Heart left ventricle (tissue), 16 donors: ENCODE results near the gene SLC6A7. TPM values are rescaled to one million over a fixed set of nuclear protein-coding genes. Genes with fewer than 3 reads are reported as not detected.

Source experiments
- ATAC-seq, 4 donors: fragments of 200-7000 bp; cut with Tn5 transposase; one replicate each; pipeline ENCODE4 v1.9.1; 2020 to 2022; ENCODE audit warnings: moderate library complexity in 4 of 4, mild to moderate bottlenecking in 3 of 4, moderate number of reproducible peaks in 1 of 4
- DNase-seq, 5 donors: peaks; one replicate each; pipeline ENCODE4 v3.0.0-alpha.2; 2020
- H3K27ac ChIP-seq, 12 donors: fragments of 200-600 bp; sonication (generic) in 4 of 12; one replicate each; pipeline versions ENCODE4 v1.5.0 to v1.8.0; 2016 to 2022; ENCODE audit warnings: mild to moderate bottlenecking in 2 of 12
- H3K27me3 ChIP-seq, 9 donors: fragments of 200-600 bp; sonication (generic) in 2 of 9; one replicate each; pipeline versions ENCODE4 v1.5.1 to v1.8.0; 2016 to 2022; ENCODE audit warnings: mild to moderate bottlenecking in 3 of 9
- H3K36me3 ChIP-seq, 9 donors: fragments of 200-600 bp; sonication (generic) in 2 of 9; one replicate each; pipeline versions ENCODE4 v1.5.0 to v1.8.0; 2018 to 2022; ENCODE audit warnings: mild to moderate bottlenecking in 2 of 9
- H3K4me1 ChIP-seq, 12 donors: fragments of 200-600 bp; sonication (generic) in 4 of 12; one replicate each; pipeline versions ENCODE4 v1.5.0 to v1.8.0; 2016 to 2022; ENCODE audit warnings: mild to moderate bottlenecking in 3 of 12
- H3K4me3 ChIP-seq, 12 donors: fragments of 200-600 bp; sonication (generic) in 4 of 12; one replicate each; pipeline versions ENCODE4 v1.5.0 to v1.8.0; 2017 to 2022; ENCODE audit warnings: mild to moderate bottlenecking in 9 of 12, moderate library complexity in 4 of 12
- H3K9me3 ChIP-seq, 12 donors: fragments of 200-600 bp; sonication (generic) in 4 of 12; one replicate each; pipeline versions ENCODE4 v1.5.0 to v1.8.0; 2016 to 2022; ENCODE audit warnings: mild to moderate bottlenecking in 1 of 12
- POLR2A ChIP-seq, 2 donors: fragments of 450-650 bp; IDR thresholded peaks; one replicate each; pipeline ENCODE4 v1.6.1; 2017; ENCODE audit warnings: antibody characterized with exemption in 2 of 2, mild to moderate bottlenecking in 2 of 2, moderate library complexity in 2 of 2
- WGBS, 4 donors: extraction: QIAGEN DNeasy Blood & Tissue Kit in 2 of 4; methylation state at CpG; one replicate each; pipeline versions ENCODE4 v1.1.5 to v1.1.7; 2013 to 2018; 5-methylcytosine and 5-hydroxymethylcytosine counted together
- intact Hi-C, 10 donors: fragments of 100-400 bp; cut with DNase I; formaldehyde crosslinking; loops; one replicate each; pipeline versions ENCODE4 v1.11.1 to v1.14.2; 2022
- polyA plus RNA-seq, 2 donors: library from polyadenylated mRNA; stranded (reverse); fragments of 200-250 nt; gene quantifications; one replicate each; pipeline ENCODE4 v1.2.3, GENCODE V29; 2013
- total RNA-seq, 9 donors: library from RNA; depleted of rRNA in 2 of 9; stranded (reverse); fragments of >200 nt in 2 of 9; fragmentation: NEBNext Ultra II Directional in 3 of 9; extraction: Animal tissue kit (Norgen Biotek cat#: 25700) in 3 of 9; gene quantifications; one replicate each; pipeline versions ENCODE4 v1.1.0 to v1.2.4, GENCODE V29; 2016 to 2023
- TF ChIP-seq, protein P1 (sequence below), 12 donors: fragments of 200-600 bp; sonication (generic) in 4 of 12; IDR thresholded peaks; one replicate each; pipeline versions ENCODE4 v1.5.0 to v1.8.0; 2018 to 2022; ENCODE audit warnings: antibody characterized with exemption in 12 of 12, mild to moderate bottlenecking in 5 of 12
- donor health status: ischemic (EF 13 %, LVEDD 7.1; RV severe dilation, severe dysfunction).
- donor health status: healthy with polysubstance abuse.
- donor health status: DM: no; HTN: yes; CAD: no.
- donor health status: DM: no; HTN: no; CAD: no.
- donor health status: ischemic (EF 25% LVEDD 6.9; RV normal size, moderate dysfunction).
- donor health status: ischemic (EF 25% LVEDD 5.7; RV mildly dilated, moderate dysfunction).
- donor health status: healthy.
- donor health status: DM: yes; HTN: yes; CAD: no.
- donor health status: ischemic (EF 35%, LVEDD 5.7; RV mildly dilated, moderate dysfunction).
- donor health status: nonischemic (EF 11% LVEDD 7.7; RV severe dilation, severe dysfunction).
- donor health status: DM: yes; HTN: yes; CAD: no.
- donor health status: PGD.
- donor health status: ischemic (EF 29% LVEDD 5.4; RV normal size, mild dysfunction).
- donor health status: nonischemic (EF 23%, LVEDD 6.1; RV moderate dilation, normal function).

SLC6A7 gene
- total and polyA plus RNA-seq, 11 donors = not detected

DNA sequence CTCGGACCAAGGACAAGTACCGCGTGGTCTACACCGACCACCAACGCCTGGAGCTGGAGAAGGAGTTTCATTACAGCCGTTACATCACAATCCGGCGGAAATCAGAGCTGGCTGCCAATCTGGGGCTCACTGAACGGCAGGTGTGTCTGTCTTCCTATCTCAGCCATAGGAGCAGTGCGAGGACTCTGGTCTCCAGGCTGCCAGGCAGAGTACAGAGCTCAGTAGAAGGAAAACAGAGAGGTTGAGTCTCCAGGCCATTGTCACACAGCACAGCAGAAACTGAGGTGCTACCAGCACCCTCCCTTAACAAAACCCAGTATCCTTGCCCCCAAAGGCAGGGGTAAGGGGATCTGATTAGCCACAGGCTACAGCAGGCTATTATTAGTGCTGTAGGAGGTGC is 7.1 kb upstream of the SLC6A7 start:
- peaks cover 0 to 42% (median 28%) of the 10 kb centered on the region in 12 donors for H3K4me1 ChIP-seq
- 93 to 97% (median 95%) methylated on average over 10 of the region's 10 CpGs for WGBS, 4 donors
- intact Hi-C loops = no loop called here
- no peaks in the 10 kb centered on the region for H3K27me3 ChIP-seq
- no peak overlapping the region for H3K4me3 ChIP-seq
- no peaks in the 10 kb centered on the region for H3K36me3 ChIP-seq
- no peak overlapping the region for H3K27ac ChIP-seq
- no peak for DNase-seq
- ATAC-seq = no peak
- H3K9me3 ChIP-seq = no peaks in the 10 kb centered on the region
- no peak for TF ChIP-seq POLR2A (IDR thresholded peaks at IDR 0.05)
- TF ChIP-seq, protein P1, sequence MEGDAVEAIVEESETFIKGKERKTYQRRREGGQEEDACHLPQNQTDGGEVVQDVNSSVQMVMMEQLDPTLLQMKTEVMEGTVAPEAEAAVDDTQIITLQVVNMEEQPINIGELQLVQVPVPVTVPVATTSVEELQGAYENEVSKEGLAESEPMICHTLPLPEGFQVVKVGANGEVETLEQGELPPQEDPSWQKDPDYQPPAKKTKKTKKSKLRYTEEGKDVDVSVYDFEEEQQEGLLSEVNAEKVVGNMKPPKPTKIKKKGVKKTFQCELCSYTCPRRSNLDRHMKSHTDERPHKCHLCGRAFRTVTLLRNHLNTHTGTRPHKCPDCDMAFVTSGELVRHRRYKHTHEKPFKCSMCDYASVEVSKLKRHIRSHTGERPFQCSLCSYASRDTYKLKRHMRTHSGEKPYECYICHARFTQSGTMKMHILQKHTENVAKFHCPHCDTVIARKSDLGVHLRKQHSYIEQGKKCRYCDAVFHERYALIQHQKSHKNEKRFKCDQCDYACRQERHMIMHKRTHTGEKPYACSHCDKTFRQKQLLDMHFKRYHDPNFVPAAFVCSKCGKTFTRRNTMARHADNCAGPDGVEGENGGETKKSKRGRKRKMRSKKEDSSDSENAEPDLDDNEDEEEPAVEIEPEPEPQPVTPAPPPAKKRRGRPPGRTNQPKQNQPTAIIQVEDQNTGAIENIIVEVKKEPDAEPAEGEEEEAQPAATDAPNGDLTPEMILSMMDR (IDR thresholded peaks at IDR 0.05) = no peak

DNA sequence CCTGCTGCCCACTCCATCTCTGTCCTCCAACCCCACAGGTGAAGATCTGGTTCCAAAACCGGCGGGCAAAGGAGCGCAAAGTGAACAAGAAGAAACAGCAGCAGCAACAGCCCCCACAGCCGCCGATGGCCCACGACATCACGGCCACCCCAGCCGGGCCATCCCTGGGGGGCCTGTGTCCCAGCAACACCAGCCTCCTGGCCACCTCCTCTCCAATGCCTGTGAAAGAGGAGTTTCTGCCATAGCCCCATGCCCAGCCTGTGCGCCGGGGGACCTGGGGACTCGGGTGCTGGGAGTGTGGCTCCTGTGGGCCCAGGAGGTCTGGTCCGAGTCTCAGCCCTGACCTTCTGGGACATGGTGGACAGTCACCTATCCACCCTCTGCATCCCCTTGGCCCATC is 6.4 kb upstream of the SLC6A7 start:
- WGBS, 4 donors = 93 to 96% (median 95%) methylated on average over 8 to 12 of the region's 12 CpGs
- Histone ChIP-seq H3K27ac (no peak overlapping the region), H3K4me3 (no peak overlapping the region), H3K36me3 (no peaks in the 10 kb centered on the region), H3K4me1 (peaks cover 0 to 42% (median 28%) of the 10 kb centered on the region in 12 donors), H3K9me3 (no peaks in the 10 kb centered on the region), H3K27me3 (peaks cover 0 to 6% (median 0%) of the 10 kb centered on the region in 9 donors)
- intact Hi-C loops = no loop called here
- no peak for TF ChIP-seq POLR2A (IDR thresholded peaks at IDR 0.05)
- TF ChIP-seq, protein P1 (IDR thresholded peaks at IDR 0.05) = no peak
- DNase-seq = no peak
- no peak for ATAC-seq

DNA sequence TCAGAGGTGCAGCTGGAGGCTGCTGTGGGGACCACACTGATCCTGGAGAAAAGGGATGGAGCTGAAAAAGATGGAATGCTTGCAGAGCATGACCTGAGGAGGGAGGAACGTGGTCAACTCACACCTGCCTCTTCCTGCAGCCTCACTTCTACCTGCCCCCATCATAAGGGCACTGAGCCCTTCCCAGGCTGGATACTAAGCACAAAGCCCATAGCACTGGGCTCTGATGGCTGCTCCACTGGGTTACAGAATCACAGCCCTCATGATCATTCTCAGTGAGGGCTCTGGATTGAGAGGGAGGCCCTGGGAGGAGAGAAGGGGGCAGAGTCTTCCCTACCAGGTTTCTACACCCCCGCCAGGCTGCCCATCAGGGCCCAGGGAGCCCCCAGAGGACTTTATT is 5.9 kb upstream of the SLC6A7 start:
- H3K36me3 ChIP-seq = no peaks in the 10 kb centered on the region
- no peak overlapping the region for H3K4me3 ChIP-seq
- 88 to 100% (median 89%) methylated on average over 2 of the region's 2 CpGs for WGBS, 4 donors
- no peak for ATAC-seq
- no peak overlapping the region for H3K27ac ChIP-seq
- H3K4me1 ChIP-seq = peaks cover 0 to 42% (median 28%) of the 10 kb centered on the region in 12 donors
- H3K27me3 ChIP-seq = peaks cover 0 to 12% (median 3%) of the 10 kb centered on the region in 9 donors
- DNase-seq = no peak
- no peak for TF ChIP-seq POLR2A (IDR thresholded peaks at IDR 0.05)
- TF ChIP-seq, protein P1 (IDR thresholded peaks at IDR 0.05) = no peak
- intact Hi-C loops = no loop called here
- H3K9me3 ChIP-seq = no peaks in the 10 kb centered on the region

DNA sequence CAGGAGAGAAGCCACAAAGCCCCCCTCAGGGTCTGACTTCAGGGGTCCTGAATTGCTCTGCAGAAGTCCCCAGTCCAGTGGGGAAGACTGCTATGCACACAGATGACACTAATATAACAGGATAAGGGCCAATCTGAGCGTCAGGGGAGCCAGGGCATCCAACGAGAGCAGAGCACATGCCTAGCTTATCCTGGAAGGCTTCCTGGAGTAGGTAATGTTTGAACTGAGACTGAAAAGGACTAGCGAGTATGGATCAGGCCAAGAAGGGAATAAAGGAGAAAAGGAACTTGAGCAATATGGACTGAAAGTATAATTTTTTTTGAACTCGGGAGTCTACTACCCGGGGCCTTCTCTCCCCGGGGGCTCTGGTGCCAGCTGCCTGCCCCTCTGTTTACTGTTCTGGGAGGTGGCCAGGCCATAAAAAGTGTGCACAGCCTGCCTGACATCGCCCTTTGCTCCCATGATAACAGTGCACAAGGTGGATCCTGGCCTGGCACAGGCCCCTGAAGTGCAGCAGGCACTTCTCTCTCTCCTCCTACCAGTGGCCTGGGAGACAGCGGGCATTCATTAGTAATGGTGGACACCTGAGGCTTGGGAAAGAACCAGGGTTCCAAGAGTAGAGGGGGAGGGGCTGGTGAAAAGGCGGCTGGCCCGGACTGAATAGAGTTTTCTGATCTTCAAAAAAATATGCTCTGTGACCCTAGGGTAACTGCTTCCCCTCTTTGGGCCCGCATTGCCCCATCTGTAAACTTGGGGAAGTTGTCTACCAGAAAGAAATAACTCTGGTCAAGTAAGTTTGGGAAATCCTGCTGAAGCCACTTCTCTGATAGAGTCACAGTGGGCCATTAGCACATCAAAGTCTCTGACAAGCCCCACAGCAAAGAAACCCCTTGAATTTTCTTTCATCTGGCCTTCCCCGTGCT is 4.6 kb upstream of the SLC6A7 start:
- Histone ChIP-seq H3K9me3 (no peaks in the 10 kb centered on the region), H3K27ac (peak overlapping the region in 1 of 12 donors; percentile 61), H3K27me3 (peaks cover 6 to 24% (median 14%) of the 10 kb centered on the region in 9 donors), H3K4me3 (no peak overlapping the region), H3K36me3 (no peaks in the 10 kb centered on the region), H3K4me1 (peaks cover 0 to 40% (median 23%) of the 10 kb centered on the region in 12 donors)
- intact Hi-C loops = no loop called here
- WGBS, 4 donors = 91 to 93% (median 92%) methylated on average over 12 of the region's 12 CpGs
- TF ChIP-seq, protein P1 (IDR thresholded peaks at IDR 0.05) = no peak
- TF ChIP-seq POLR2A (IDR thresholded peaks at IDR 0.05) = no peak
- ATAC-seq = no peak
- DNase-seq = no peak
